Mucosa of gallbladder (tissue), 1 donor: ENCODE data around the gene RIPOR3. TPM values are rescaled to one million over a fixed set of nuclear protein-coding genes. Genes with fewer than 3 reads are reported as not detected.

ENCODE experiments used
- DNase-seq: peaks from one replicate; pipeline ENCODE4 v3.0.0-alpha.2; 2020; ENCODE audit warnings: low spot score
- total RNA-seq: library from RNA; stranded (reverse); gene quantifications from one replicate; pipeline ENCODE4 v1.2.1, GENCODE V29; 2021
- donor health status: DM: no; HTN: no; CAD: no.

The RIPOR3 gene
- total RNA-seq, 1 donor from 2014 or later = 6.4 TPM

- no peak for DNase-seq
Measured at GRCh38 chr20:50590348-50590664, 101.0 kb downstream of the RIPOR3 start.

- DNase-seq = no peak
Measured at GRCh38 chr20:50589548-50590347, 101.6 kb downstream of the RIPOR3 start.

- peak; percentile 74 for DNase-seq
Measured at GRCh38 chr20:50588034-50588736, 103.2 kb downstream of the RIPOR3 start.

GRCh38 chr20:50587291-50587961 is 103.9 kb downstream of the RIPOR3 start:
- no peak for DNase-seq

GRCh38 chr20:50586531-50587232 is 104.7 kb downstream of the RIPOR3 start:
- DNase-seq = no peak

- DNase-seq = no peak
Measured at GRCh38 chr20:50585678-50586077, 105.7 kb downstream of the RIPOR3 start.

GRCh38 chr20:50585214-50585613 is 106.1 kb downstream of the RIPOR3 start:
- DNase-seq = no peak

GRCh38 chr20:50584687-50585086 is 106.7 kb downstream of the RIPOR3 start:
- no peak for DNase-seq

GRCh38 chr20:50583442-50584150 is 107.7 kb downstream of the RIPOR3 start:
- DNase-seq = no peak

- DNase-seq = no peak
Measured at GRCh38 chr20:50582591-50583234, 108.6 kb downstream of the RIPOR3 start.

GRCh38 chr20:50582092-50582491 is 109.2 kb downstream of the RIPOR3 start:
- no peak for DNase-seq

GRCh38 chr20:50580842-50581544 is 110.3 kb downstream of the RIPOR3 start:
- no peak for DNase-seq

GRCh38 chr20:50580016-50580747 is 111.2 kb downstream of the RIPOR3 start:
- peak; percentile 62 for DNase-seq

- no peak for DNase-seq
Measured at GRCh38 chr20:50579511-50579910, 111.8 kb downstream of the RIPOR3 start.

- DNase-seq = no peak
Measured at GRCh38 chr20:50578778-50579165, 112.6 kb downstream of the RIPOR3 start.

GRCh38 chr20:50578061-50578777 is 113.1 kb downstream of the RIPOR3 start:
- no peak for DNase-seq

- DNase-seq = peak; percentile 74
Measured at GRCh38 chr20:50577175-50578018, 113.9 kb downstream of the RIPOR3 start.
